Mesendoderm (in vitro differentiated cells): Measurements from ENCODE around the gene RNF146.

Experiments used
- DNase-seq: peaks from one replicate; pipeline ENCODE4 v3.0.0; 2013
- H2AK5ac ChIP-seq: 2 replicates; pipeline ENCODE4 v1.6.1; 2013; ENCODE audit warnings: low read length, inconsistent platforms
- H2BK120ac ChIP-seq: 2 replicates; pipeline ENCODE4 v1.6.1; 2013; ENCODE audit warnings: low read depth, mild to moderate bottlenecking, low read length, moderate library complexity, mixed read lengths
- H2BK15ac ChIP-seq: replicated peaks from 2 replicates; pipeline ENCODE4 v1.6.1; 2013; ENCODE audit warnings: low read depth, mild to moderate bottlenecking, moderate library complexity
- H2BK5ac ChIP-seq: 2 replicates; pipeline ENCODE4 v1.6.1; 2013; ENCODE audit warnings: low read length, inconsistent platforms
- H3K18ac ChIP-seq: 2 replicates; pipeline ENCODE4 v1.6.1; 2013; ENCODE audit warnings: mild to moderate bottlenecking, low read length, mixed read lengths
- H3K23ac ChIP-seq: one replicate; pipeline ENCODE4 v1.6.1; 2013; ENCODE audit warnings: low read length
- H3K27ac ChIP-seq: 2 replicates; pipeline ENCODE4 v1.5.1; 2013; ENCODE audit warnings: low read depth, mild to moderate bottlenecking, inconsistent platforms, low read length, moderate library complexity
- H3K27me3 ChIP-seq: 2 replicates; pipeline ENCODE4 v1.6.1; 2013; ENCODE audit warnings: low read length, control low read depth, mild to moderate bottlenecking, inconsistent platforms; ENCODE audit not compliant: insufficient read depth, poor library complexity
- H3K36me3 ChIP-seq: 2 replicates; pipeline ENCODE4 v1.6.1; 2013; ENCODE audit warnings: low read length, inconsistent platforms; ENCODE audit not compliant: control insufficient read depth, insufficient read depth
- H3K4ac ChIP-seq: one replicate; pipeline ENCODE4 v1.6.1; 2013; ENCODE audit warnings: low read depth, mild to moderate bottlenecking, low read length, moderate library complexity
- H3K4me1 ChIP-seq: 2 replicates; pipeline ENCODE4 v1.6.1; 2013; ENCODE audit warnings: low read depth, low read length, inconsistent platforms; ENCODE audit not compliant: control insufficient read depth
- H3K4me2 ChIP-seq: 2 replicates; pipeline ENCODE4 v1.6.1; 2013; ENCODE audit warnings: low read length
- H3K4me3 ChIP-seq: 2 replicates; pipeline ENCODE4 v1.5.1; 2013; ENCODE audit warnings: mild to moderate bottlenecking, low read length
- H3K56ac ChIP-seq: one replicate; pipeline ENCODE4 v1.6.1; 2013; ENCODE audit warnings: low read length
- H3K79me1 ChIP-seq: 2 replicates; pipeline ENCODE4 v1.6.1; 2013; ENCODE audit warnings: low read length, inconsistent platforms
- H3K79me2 ChIP-seq: 2 replicates; pipeline ENCODE4 v1.6.1; 2013; ENCODE audit warnings: mild to moderate bottlenecking, low read length; ENCODE audit not compliant: control insufficient read depth, insufficient read depth
- H3K9ac ChIP-seq: 2 replicates; pipeline ENCODE4 v1.6.1; 2013; ENCODE audit warnings: low read length, inconsistent platforms
- H4K5ac ChIP-seq: one replicate; pipeline ENCODE4 v1.6.1; 2013; ENCODE audit warnings: low read length
- H4K8ac ChIP-seq: one replicate; pipeline ENCODE4 v1.6.1; 2013; ENCODE audit warnings: low read depth, mild to moderate bottlenecking, control low read depth, low read length, moderate library complexity
- WGBS: extraction: QIAGEN DNeasy Blood & Tissue Kit; methylation state at CpG from one replicate; pipeline ENCODE4 v1.1.7; 2013; ENCODE audit warnings: low lambda C conversion rate, missing lambda C conversion rate; ENCODE audit not compliant: insufficient coverage; ENCODE audit errors: extremely low coverage; 5-methylcytosine and 5-hydroxymethylcytosine counted together

The RNF146 gene

GRCh38 chr6:127243501-127243900, 23.2 kb upstream of the RNF146 start:
- Histone ChIP-seq H3K56ac (no peak overlapping the region), H2BK120ac (no peak overlapping the region), H3K9ac (no peak overlapping the region), H3K4me2 (no peak overlapping the region), H3K4me3 (no peak overlapping the region), H4K8ac (no peak overlapping the region), H2BK5ac (no peak overlapping the region), H3K4me1 (no peaks in the 10 kb centered on the region), H3K79me1 (no peaks in the 10 kb centered on the region), H3K18ac (no peak overlapping the region), H3K27ac (no peak overlapping the region), H3K4ac (no peak overlapping the region), H2AK5ac (no peak overlapping the region), H3K79me2 (no peaks in the 10 kb centered on the region), H3K36me3 (no peaks in the 10 kb centered on the region), H3K23ac (no peak overlapping the region), H4K5ac (no peak overlapping the region), H2BK15ac (no peak overlapping the region), H3K27me3 (no peaks in the 10 kb centered on the region)
- no CpG with 5 or more reads among the region's 1 CpG for WGBS
- no peak for DNase-seq

- no peak overlapping the region for H3K27ac ChIP-seq
- DNase-seq, result no peak
Measured at GRCh38 chr6:127247114-127248096, 19.3 kb upstream of the RNF146 start.

GRCh38 chr6:127249621-127250020, 17.0 kb upstream of the RNF146 start:
- Histone ChIP-seq H4K5ac (no peak overlapping the region), H3K4ac (no peak overlapping the region), H3K4me1 (no peaks in the 10 kb centered on the region), H3K18ac (no peak overlapping the region), H2BK5ac (no peak overlapping the region), H4K8ac (no peak overlapping the region), H3K27me3 (no peaks in the 10 kb centered on the region), H3K23ac (no peak overlapping the region), H3K9ac (no peak overlapping the region), H2BK15ac (no peak overlapping the region), H3K4me2 (no peak overlapping the region), H3K36me3 (no peaks in the 10 kb centered on the region), H3K56ac (no peak overlapping the region), H2BK120ac (no peak overlapping the region), H3K27ac (no peak overlapping the region), H3K4me3 (no peak overlapping the region), H2AK5ac (no peak overlapping the region), H3K79me2 (no peaks in the 10 kb centered on the region), H3K79me1 (no peaks in the 10 kb centered on the region)
- no CpG with 5 or more reads among the region's 1 CpG for WGBS
- DNase-seq, result peak; percentile 6

More at GRCh38 chr6:127247114-127248096, 19.3 kb upstream of the RNF146 start:
- H3K4me2 ChIP-seq, result no peak overlapping the region
- H3K36me3 ChIP-seq, result no peaks in the 10 kb centered on the region
- H2AK5ac ChIP-seq, result no peak overlapping the region
- no peak overlapping the region for H3K4ac ChIP-seq
- H3K4me1 ChIP-seq, result no peaks in the 10 kb centered on the region
- no peaks in the 10 kb centered on the region for H3K27me3 ChIP-seq
- H2BK5ac ChIP-seq, result no peak overlapping the region
- WGBS, result no CpG with 5 or more reads among the region's 4 CpGs
- H3K18ac ChIP-seq, result no peak overlapping the region
- H3K56ac ChIP-seq, result no peak overlapping the region
- H3K79me1 ChIP-seq, result no peaks in the 10 kb centered on the region
- H4K8ac ChIP-seq, result no peak overlapping the region
- no peaks in the 10 kb centered on the region for H3K79me2 ChIP-seq
- no peak overlapping the region for H4K5ac ChIP-seq
- H3K4me3 ChIP-seq, result no peak overlapping the region
- H3K9ac ChIP-seq, result no peak overlapping the region
- H3K23ac ChIP-seq, result no peak overlapping the region
- no peak overlapping the region for H2BK15ac ChIP-seq
- no peak overlapping the region for H2BK120ac ChIP-seq

- Histone ChIP-seq H3K4me1 (no peaks in the 10 kb centered on the region), H3K79me1 (no peaks in the 10 kb centered on the region)
- WGBS, result no CpG with 5 or more reads among the region's 6 CpGs
Measured at GRCh38 chr6:127255286-127255685, 11.4 kb upstream of the RNF146 start.

GRCh38 chr6:127262896-127263295, 3.8 kb upstream of the RNF146 start:
- no CpG with 5 or more reads among the region's 1 CpG for WGBS
- no peak overlapping the region for H4K8ac ChIP-seq
- no peak overlapping the region for H3K4me2 ChIP-seq
- H3K36me3 ChIP-seq, result no peaks in the 10 kb centered on the region
- H2BK5ac ChIP-seq, result no peak overlapping the region
- H3K9ac ChIP-seq, result no peak overlapping the region
- no peak for DNase-seq
- no peak overlapping the region for H3K56ac ChIP-seq
- H3K4me1 ChIP-seq, result no peaks in the 10 kb centered on the region
- peaks cover 7% of the 10 kb centered on the region for H3K79me2 ChIP-seq
- no peaks in the 10 kb centered on the region for H3K27me3 ChIP-seq
- H3K4me3 ChIP-seq, result no peak overlapping the region
- no peak overlapping the region for H2BK120ac ChIP-seq
- H3K23ac ChIP-seq, result no peak overlapping the region
- H3K27ac ChIP-seq, result no peak overlapping the region
- H3K79me1 ChIP-seq, result no peaks in the 10 kb centered on the region
- H3K4ac ChIP-seq, result no peak overlapping the region
- no peak overlapping the region for H2AK5ac ChIP-seq
- H3K18ac ChIP-seq, result no peak overlapping the region
- H2BK15ac ChIP-seq, result no peak overlapping the region
- no peak overlapping the region for H4K5ac ChIP-seq

More at GRCh38 chr6:127255286-127255685, 11.4 kb upstream of the RNF146 start:
- no peak overlapping the region for H3K4me2 ChIP-seq
- no peaks in the 10 kb centered on the region for H3K27me3 ChIP-seq
- no peak for DNase-seq
- no peak overlapping the region for H2BK15ac ChIP-seq
- no peak overlapping the region for H4K8ac ChIP-seq
- no peak overlapping the region for H4K5ac ChIP-seq
- no peaks in the 10 kb centered on the region for H3K79me2 ChIP-seq
- no peak overlapping the region for H2BK5ac ChIP-seq
- H3K9ac ChIP-seq, result no peak overlapping the region
- no peak overlapping the region for H2AK5ac ChIP-seq
- H3K4me3 ChIP-seq, result no peak overlapping the region
- no peak overlapping the region for H3K27ac ChIP-seq
- no peak overlapping the region for H3K18ac ChIP-seq
- H3K23ac ChIP-seq, result no peak overlapping the region
- H2BK120ac ChIP-seq, result no peak overlapping the region
- no peak overlapping the region for H3K56ac ChIP-seq
- no peaks in the 10 kb centered on the region for H3K36me3 ChIP-seq
- no peak overlapping the region for H3K4ac ChIP-seq
